OCI-LY3 (cell line): ENCODE data around the gene PHC3.

Source experiments
- EZH2phosphoT487 ChIP-seq: fragments of 200-600 bp; shearing (Covaris generic); IDR thresholded peaks from 2 replicates; pipeline ENCODE4 v1.6.1; 2018; ENCODE audit warnings: antibody characterized with exemption, mixed run types, low read depth
- TF ChIP-seq, protein P1 (sequence below): fragments of 200-600, 300-600 bp; sonication (generic); IDR thresholded peaks from 2 replicates; pipeline ENCODE4 v1.5.1; 2014; ENCODE audit warnings: antibody characterized with exemption, low read length, low read depth

DNA sequence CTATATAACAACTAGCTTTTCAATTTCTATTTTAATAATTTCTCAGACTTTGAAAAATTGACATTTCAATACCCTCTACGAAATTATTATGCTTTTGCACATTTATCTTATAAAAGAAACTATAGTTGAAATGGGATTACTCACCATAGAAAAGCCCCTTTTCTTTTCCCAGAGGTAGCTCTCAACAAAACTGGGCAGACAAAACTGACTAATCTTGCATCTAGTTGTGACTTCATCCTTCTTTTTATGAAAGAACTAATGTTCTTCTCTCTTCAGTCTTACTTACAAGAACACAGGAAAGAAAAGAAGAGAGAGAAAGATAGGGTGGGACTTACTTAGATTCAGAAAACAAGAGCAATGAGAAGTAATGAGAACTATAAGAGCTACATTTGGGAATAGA, 82.8 kb downstream of the PHC3 start:
- TF ChIP-seq, protein P1, sequence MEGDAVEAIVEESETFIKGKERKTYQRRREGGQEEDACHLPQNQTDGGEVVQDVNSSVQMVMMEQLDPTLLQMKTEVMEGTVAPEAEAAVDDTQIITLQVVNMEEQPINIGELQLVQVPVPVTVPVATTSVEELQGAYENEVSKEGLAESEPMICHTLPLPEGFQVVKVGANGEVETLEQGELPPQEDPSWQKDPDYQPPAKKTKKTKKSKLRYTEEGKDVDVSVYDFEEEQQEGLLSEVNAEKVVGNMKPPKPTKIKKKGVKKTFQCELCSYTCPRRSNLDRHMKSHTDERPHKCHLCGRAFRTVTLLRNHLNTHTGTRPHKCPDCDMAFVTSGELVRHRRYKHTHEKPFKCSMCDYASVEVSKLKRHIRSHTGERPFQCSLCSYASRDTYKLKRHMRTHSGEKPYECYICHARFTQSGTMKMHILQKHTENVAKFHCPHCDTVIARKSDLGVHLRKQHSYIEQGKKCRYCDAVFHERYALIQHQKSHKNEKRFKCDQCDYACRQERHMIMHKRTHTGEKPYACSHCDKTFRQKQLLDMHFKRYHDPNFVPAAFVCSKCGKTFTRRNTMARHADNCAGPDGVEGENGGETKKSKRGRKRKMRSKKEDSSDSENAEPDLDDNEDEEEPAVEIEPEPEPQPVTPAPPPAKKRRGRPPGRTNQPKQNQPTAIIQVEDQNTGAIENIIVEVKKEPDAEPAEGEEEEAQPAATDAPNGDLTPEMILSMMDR = no peak
- TF ChIP-seq EZH2phosphoT487 = no peak
